A204.1 (cell line): ENCODE results near the gene ROPN1.

ENCODE experiments used
- FAIRE-seq: peaks from 2 replicates; lab custom pipeline; 2012; peaks lifted over from hg19 to GRCh38; lab: Jason Lieb, UNC

The ROPN1 gene

GRCh38 chr3:123947482-123947881 lies 44.4 kb downstream of the ROPN1 start:
- FAIRE-seq, result peak; percentile 51

- FAIRE-seq, result no peak
Observed at GRCh38 chr3:123941542-123941941, 50.4 kb downstream of the ROPN1 start.

GRCh38 chr3:123941121-123941520 lies 50.8 kb downstream of the ROPN1 start:
- FAIRE-seq, result peak; percentile 92

- no peak for FAIRE-seq
Observed at GRCh38 chr3:123939706-123940105, 52.2 kb downstream of the ROPN1 start.

- no peak for FAIRE-seq
Observed at GRCh38 chr3:123936400-123936799, 55.5 kb downstream of the ROPN1 start.

GRCh38 chr3:123935830-123936229 lies 56.1 kb downstream of the ROPN1 start:
- no peak for FAIRE-seq

GRCh38 chr3:123934250-123934649 lies 57.7 kb downstream of the ROPN1 start:
- FAIRE-seq, result no peak

- no peak for FAIRE-seq
Observed at GRCh38 chr3:123930445-123930844, 61.5 kb downstream of the ROPN1 start.

- no peak for FAIRE-seq
Observed at GRCh38 chr3:123929325-123929724, 62.6 kb downstream of the ROPN1 start.

- peak; percentile 94 for FAIRE-seq
Observed at GRCh38 chr3:123926396-123926795, 65.5 kb downstream of the ROPN1 start.

GRCh38 chr3:123920868-123921267 lies 71.1 kb downstream of the ROPN1 start:
- no peak for FAIRE-seq

GRCh38 chr3:123920383-123920782 lies 71.5 kb downstream of the ROPN1 start:
- no peak for FAIRE-seq

- FAIRE-seq, result no peak
Observed at GRCh38 chr3:123919353-123919752, 72.6 kb downstream of the ROPN1 start.
